ENCODE data around the gene PATJ.
"Not testable (repeated sequence)": the region's sequence is repeated elsewhere in the genome, so short reads cannot be mapped to it uniquely, and the experiment has no call there.

The PATJ gene

DNA sequence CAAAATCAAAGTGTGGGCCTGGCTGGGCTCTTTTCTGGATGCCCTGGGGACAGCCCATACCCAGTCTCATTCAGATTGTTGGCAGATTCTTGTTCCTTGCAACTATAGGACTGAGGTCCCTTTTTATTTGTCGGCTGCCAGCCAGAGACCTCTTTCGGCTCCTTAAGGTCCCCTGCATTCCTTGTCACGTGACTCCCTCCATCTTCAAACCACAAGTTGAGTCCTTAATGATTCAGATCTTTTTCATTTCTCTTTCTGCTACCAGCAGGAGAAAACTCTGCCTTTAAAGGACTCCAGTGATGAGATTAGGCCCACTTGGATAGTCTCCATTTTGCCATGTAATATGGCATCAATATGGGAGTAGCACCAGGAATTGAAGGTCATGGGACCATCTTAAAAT lies 48.6 kb downstream of the PATJ start:
- H3K4me1 ChIP-seq (ENCODE audit: insufficient read depth, low read length): no peaks in the 10 kb centered on the region
- H3K9me3 ChIP-seq (ENCODE audit: insufficient read depth, low read depth, low read length): no peaks in the 10 kb centered on the region
- H3K36me3 ChIP-seq (ENCODE audit: insufficient read depth, low read length): peaks cover 58% of the 10 kb centered on the region
- no peak overlapping the region for H3K4me3 ChIP-seq (ENCODE audit: low read length)
- H3K9ac ChIP-seq (ENCODE audit: low read depth, low read length): no peak overlapping the region
- H3K27me3 ChIP-seq (ENCODE audit: insufficient read depth, low read length): no peaks in the 10 kb centered on the region
- WGBS: 93% methylated on average over 3 of the region's 3 CpGs
- no peak overlapping the region for H3K27ac ChIP-seq (ENCODE audit: low read depth, low read length)

DNA sequence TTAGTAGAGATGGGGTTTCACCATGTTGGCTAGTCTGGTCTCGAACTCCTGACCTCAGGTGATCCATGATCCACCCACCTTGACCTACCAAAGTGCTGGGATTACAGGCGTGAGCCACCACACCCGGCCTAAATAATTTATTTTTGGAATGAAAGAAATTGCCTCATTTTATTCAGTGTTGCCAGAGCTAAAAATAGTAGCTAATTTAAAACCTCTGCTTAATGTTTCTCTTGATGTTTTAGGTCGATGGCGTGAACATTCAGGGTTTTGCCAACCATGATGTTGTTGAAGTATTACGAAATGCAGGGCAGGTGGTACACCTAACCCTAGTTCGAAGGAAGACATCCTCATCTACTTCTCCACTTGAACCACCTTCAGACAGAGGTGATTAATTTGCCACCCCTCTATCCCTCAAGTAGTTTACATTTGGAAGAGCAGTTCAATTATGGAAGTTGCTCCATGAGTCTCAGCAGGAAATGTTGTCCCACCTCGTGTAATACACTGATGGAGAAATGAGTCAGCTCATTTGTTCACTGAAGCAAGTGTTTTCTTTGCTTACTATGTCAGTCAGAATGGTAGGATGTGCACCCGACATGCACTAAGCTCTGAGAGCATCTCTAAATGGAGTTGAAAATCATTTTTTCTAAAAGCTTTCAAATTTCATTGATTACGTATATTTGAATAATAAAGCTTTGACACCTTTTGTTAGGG lies 54.9 kb downstream of the PATJ start:
- Histone ChIP-seq H3K36me3 (ENCODE audit: insufficient read depth, low read length) (peaks cover 61% of the 10 kb centered on the region), H3K27ac (ENCODE audit: low read depth, low read length) (no peak overlapping the region), H3K4me1 (ENCODE audit: insufficient read depth, low read length) (no peaks in the 10 kb centered on the region), H3K9me3 (ENCODE audit: insufficient read depth, low read depth, low read length) (no peaks in the 10 kb centered on the region), H3K27me3 (ENCODE audit: insufficient read depth, low read length) (no peaks in the 10 kb centered on the region), H3K9ac (ENCODE audit: low read depth, low read length) (no peak overlapping the region), H3K4me3 (ENCODE audit: low read length) (no peak overlapping the region)
- WGBS: 94% methylated on average over 9 of the region's 10 CpGs

DNA sequence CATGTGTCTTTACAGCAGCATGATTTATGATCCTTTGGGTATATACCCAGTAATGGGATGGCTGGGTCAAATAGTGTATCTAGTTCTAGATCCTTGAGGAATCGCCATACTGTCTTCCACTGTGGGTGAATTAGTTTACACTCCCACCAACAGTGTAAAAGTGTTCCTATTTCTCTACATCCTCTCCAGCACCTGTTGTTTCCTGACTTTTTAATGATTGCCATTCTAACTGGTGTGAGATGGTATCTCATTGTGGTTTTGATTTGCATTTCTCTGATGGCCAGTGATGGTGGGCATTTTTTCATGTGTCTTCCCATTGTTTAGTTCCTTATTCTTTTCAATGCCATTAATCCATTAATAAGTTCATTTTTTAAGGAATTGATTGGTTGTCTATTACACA lies 58.8 kb downstream of the PATJ start:
- 100% methylated on average over 1 of the region's 1 CpG for WGBS
- H3K4me3 ChIP-seq (ENCODE audit: low read length); H3K9me3 ChIP-seq (ENCODE audit: insufficient read depth, low read depth, low read length); H3K9ac ChIP-seq (ENCODE audit: low read depth, low read length); H3K4me1 ChIP-seq (ENCODE audit: insufficient read depth, low read length); H3K27me3 ChIP-seq (ENCODE audit: insufficient read depth, low read length); H3K27ac ChIP-seq (ENCODE audit: low read depth, low read length): not testable (repeated sequence)
- H3K36me3 ChIP-seq (ENCODE audit: insufficient read depth, low read length): peaks cover 73% of the 10 kb centered on the region

DNA sequence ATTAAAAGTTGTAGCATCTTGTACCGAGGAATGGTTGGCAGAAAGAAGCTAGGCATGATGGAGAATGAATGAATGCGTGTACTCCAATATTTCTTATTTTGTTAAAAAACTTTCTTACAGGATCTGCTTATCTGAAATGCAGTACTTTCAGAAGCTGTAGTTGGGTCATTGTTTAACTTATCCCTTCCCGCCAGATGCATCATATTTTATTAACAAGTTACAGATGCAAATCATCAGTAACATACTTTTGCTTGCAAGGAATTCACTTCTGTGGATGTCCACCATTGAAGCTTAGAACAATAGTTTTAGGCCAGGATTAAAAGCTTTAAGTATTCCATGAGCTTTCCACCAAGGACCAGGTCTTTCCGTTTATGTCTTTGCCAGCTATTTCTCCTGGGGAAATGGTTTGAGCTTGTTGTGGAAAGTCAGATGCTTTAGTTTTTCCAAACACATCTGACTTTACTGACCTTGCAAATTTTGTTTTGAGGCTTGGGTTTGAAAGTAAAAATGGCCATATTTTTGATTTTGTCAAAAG lies 65.4 kb downstream of the PATJ start:
- no peak overlapping the region for H3K9ac ChIP-seq (ENCODE audit: low read depth, low read length)
- no peak overlapping the region for H3K4me3 ChIP-seq (ENCODE audit: low read length)
- H3K27ac ChIP-seq (ENCODE audit: low read depth, low read length): no peak overlapping the region
- WGBS: 96% methylated on average over 4 of the region's 4 CpGs
- no peaks in the 10 kb centered on the region for H3K4me1 ChIP-seq (ENCODE audit: insufficient read depth, low read length)
- no peaks in the 10 kb centered on the region for H3K27me3 ChIP-seq (ENCODE audit: insufficient read depth, low read length)
- H3K36me3 ChIP-seq (ENCODE audit: insufficient read depth, low read length): peaks cover 55% of the 10 kb centered on the region
- H3K9me3 ChIP-seq (ENCODE audit: insufficient read depth, low read depth, low read length): no peaks in the 10 kb centered on the region

DNA sequence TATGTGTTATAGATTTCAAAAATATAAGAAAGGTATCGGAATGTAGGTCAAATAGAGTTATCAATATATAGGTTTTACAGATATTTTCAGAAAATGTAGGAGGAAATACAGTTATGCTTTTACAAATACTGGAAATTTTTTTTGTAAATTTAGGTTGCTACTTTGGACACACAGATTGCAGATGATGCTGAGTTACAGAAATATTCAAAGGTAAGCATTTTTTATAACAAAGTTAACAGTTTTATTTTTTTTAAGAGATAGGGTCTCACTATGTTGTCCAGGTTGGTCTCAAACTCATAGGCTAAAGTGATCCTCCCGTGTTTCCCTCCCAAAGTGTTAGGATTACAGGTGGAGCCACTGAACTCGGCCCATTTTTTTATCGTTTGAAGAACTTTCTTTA lies 66.0 kb downstream of the PATJ start:
- no peak overlapping the region for H3K27ac ChIP-seq (ENCODE audit: low read depth, low read length)
- H3K4me3 ChIP-seq (ENCODE audit: low read length): no peak overlapping the region
- H3K36me3 ChIP-seq (ENCODE audit: insufficient read depth, low read length): peaks cover 49% of the 10 kb centered on the region
- no peaks in the 10 kb centered on the region for H3K4me1 ChIP-seq (ENCODE audit: insufficient read depth, low read length)
- WGBS: 97% methylated on average over 3 of the region's 4 CpGs
- H3K27me3 ChIP-seq (ENCODE audit: insufficient read depth, low read length): no peaks in the 10 kb centered on the region
- H3K9me3 ChIP-seq (ENCODE audit: insufficient read depth, low read depth, low read length): no peaks in the 10 kb centered on the region
- H3K9ac ChIP-seq (ENCODE audit: low read depth, low read length): no peak overlapping the region

DNA sequence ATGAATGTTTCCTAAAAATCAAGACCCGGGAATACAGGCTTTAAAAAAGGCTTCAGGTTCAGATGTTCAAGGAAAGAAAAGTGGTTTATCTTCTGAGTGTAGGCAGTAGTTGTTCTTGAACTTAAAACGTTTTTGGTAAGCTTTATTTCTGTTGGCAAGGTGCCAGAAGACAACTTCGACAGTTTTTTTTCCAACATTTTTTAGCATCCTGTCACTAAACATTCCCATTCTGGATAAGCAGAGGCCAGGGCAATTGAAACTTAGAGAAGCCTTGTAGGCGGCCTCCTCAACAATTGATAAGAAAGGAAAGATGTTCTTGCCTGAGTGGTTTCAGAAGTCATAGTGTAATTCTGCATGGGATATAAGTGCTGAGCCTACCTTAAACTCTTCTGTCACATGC lies 66.7 kb downstream of the PATJ start:
- Histone ChIP-seq H3K27ac (ENCODE audit: low read depth, low read length) (no peak overlapping the region), H3K27me3 (ENCODE audit: insufficient read depth, low read length) (no peaks in the 10 kb centered on the region), H3K9ac (ENCODE audit: low read depth, low read length) (no peak overlapping the region), H3K4me1 (ENCODE audit: insufficient read depth, low read length) (no peaks in the 10 kb centered on the region), H3K36me3 (ENCODE audit: insufficient read depth, low read length) (peaks cover 42% of the 10 kb centered on the region), H3K9me3 (ENCODE audit: insufficient read depth, low read depth, low read length) (no peaks in the 10 kb centered on the region), H3K4me3 (ENCODE audit: low read length) (no peak overlapping the region)
- WGBS: 93% methylated on average over 4 of the region's 4 CpGs

DNA sequence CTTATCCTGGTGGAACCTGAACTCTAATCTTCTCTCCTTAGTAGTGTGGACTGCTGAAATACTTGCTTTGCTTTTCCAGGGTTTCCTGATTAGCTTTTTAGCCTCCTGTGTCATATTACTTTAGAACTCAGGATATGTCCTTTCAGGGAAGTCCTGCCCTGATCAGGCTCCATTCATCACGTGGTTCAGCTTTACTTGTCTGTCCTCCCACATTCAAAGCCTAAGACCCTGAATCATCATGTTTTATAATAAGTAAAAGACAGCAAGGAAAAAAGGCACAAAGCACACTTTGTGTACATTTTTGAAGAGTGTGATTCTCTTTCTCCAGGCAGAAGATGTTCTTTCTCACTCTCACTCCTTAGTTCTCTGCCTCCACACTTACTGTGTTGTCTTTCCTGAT lies 70.6 kb downstream of the PATJ start:
- Histone ChIP-seq H3K9me3 (ENCODE audit: insufficient read depth, low read depth, low read length) (no peaks in the 10 kb centered on the region), H3K27ac (ENCODE audit: low read depth, low read length) (no peak overlapping the region), H3K36me3 (ENCODE audit: insufficient read depth, low read length) (peaks cover 12% of the 10 kb centered on the region), H3K4me3 (ENCODE audit: low read length) (no peak overlapping the region), H3K4me1 (ENCODE audit: insufficient read depth, low read length) (no peaks in the 10 kb centered on the region), H3K27me3 (ENCODE audit: insufficient read depth, low read length) (no peaks in the 10 kb centered on the region), H3K9ac (ENCODE audit: low read depth, low read length) (no peak overlapping the region)
- WGBS: 70% methylated on average over 1 of the region's 1 CpG

DNA sequence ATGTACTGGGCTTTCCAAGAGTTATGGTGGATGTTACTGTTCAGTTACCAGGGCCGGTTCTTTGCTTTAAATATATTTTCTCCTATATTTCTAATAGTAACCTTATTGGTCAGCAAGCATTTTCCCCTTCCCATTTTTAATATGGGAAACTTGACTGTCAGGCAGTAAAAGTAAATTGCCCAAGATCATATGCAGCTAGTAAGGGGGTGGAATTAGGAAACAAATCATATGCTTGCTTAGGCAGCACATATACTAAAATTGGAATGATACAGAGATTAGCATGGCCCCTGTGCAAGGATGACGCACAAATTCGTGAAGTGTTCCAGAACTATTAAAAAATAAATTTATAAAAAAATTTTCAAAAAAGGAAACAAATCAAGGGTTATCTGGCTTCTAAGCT lies 73.9 kb downstream of the PATJ start:
- WGBS: 92% methylated on average over 2 of the region's 3 CpGs
- Histone ChIP-seq H3K27me3 (ENCODE audit: insufficient read depth, low read length) (no peaks in the 10 kb centered on the region), H3K4me3 (ENCODE audit: low read length) (no peak overlapping the region), H3K9me3 (ENCODE audit: insufficient read depth, low read depth, low read length) (no peaks in the 10 kb centered on the region), H3K36me3 (ENCODE audit: insufficient read depth, low read length) (peaks cover 10% of the 10 kb centered on the region; the same call in 1 of the 2 replicates), H3K27ac (ENCODE audit: low read depth, low read length) (no peak overlapping the region), H3K4me1 (ENCODE audit: insufficient read depth, low read length) (no peaks in the 10 kb centered on the region), H3K9ac (ENCODE audit: low read depth, low read length) (no peak overlapping the region)

DNA sequence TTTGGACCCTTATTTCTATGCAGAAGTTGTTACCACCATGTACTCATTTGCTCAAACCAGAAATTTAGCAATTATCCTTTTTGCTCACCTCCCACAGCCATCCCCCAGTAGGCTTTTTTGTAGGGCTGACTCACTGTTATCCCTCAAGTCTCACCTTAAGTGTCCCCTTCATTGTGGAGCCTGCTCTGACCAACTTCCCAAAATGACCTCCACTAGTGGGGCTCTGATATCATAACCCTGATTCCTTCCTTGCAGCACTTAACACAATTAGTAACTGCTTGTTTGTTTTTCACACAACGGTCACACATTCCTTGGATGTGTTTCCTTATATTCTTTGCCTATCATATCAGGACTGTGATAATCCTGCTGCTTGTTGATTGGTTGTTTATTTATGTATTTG lies 76.7 kb downstream of the PATJ start:
- Histone ChIP-seq H3K4me3 (ENCODE audit: low read length) (no peak overlapping the region), H3K27ac (ENCODE audit: low read depth, low read length) (no peak overlapping the region), H3K4me1 (ENCODE audit: insufficient read depth, low read length) (no peaks in the 10 kb centered on the region), H3K9me3 (ENCODE audit: insufficient read depth, low read depth, low read length) (no peaks in the 10 kb centered on the region), H3K27me3 (ENCODE audit: insufficient read depth, low read length) (no peaks in the 10 kb centered on the region), H3K9ac (ENCODE audit: low read depth, low read length) (no peak overlapping the region), H3K36me3 (ENCODE audit: insufficient read depth, low read length) (peaks cover 32% of the 10 kb centered on the region)
- 86% methylated on average over 1 of the region's 1 CpG for WGBS

DNA sequence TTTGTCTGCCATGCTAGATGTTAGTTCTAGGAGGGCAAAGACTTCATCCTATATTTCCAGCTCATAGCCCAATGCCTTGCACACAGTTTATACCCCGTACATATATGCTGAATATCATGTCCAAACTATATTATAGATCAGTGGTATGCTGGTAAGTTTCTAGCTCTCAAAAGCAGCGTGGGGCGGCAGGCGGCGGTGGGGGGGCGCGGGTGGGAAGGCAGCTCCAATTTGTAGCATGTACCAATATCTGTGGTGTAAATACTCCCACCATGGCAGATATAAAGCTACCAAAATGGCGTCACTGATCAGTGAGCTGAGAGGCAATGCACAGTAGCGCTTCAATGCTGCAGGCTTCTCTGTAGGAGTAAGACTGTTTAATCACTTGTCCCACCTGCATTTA lies 77.1 kb downstream of the PATJ start:
- Histone ChIP-seq H3K36me3 (ENCODE audit: insufficient read depth, low read length) (peaks cover 35% of the 10 kb centered on the region), H3K4me1 (ENCODE audit: insufficient read depth, low read length) (no peaks in the 10 kb centered on the region), H3K4me3 (ENCODE audit: low read length) (no peak overlapping the region), H3K27ac (ENCODE audit: low read depth, low read length) (no peak overlapping the region), H3K27me3 (ENCODE audit: insufficient read depth, low read length) (no peaks in the 10 kb centered on the region), H3K9me3 (ENCODE audit: insufficient read depth, low read depth, low read length) (no peaks in the 10 kb centered on the region), H3K9ac (ENCODE audit: low read depth, low read length) (no peak overlapping the region)
- 95% methylated on average over 8 of the region's 9 CpGs for WGBS

DNA sequence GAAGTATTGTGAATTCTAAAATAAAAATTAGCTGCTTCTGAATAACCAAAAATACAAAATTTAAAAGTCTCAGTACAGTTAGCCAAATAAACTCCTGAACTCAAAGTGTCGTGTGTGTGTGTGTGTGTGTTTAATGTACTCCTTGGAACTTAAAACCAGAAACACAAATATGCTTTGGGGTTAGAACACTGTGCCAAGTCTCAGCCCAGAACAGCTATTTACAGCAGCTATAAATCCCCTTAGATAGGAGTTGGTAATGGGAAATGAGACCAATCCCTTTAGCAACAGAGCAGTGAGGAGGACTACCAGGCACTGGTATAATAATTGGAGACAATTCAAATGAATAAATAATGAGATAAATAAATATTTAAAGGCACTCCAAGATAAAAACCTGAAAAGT lies 83.1 kb downstream of the PATJ start:
- WGBS: 100% methylated on average over 1 of the region's 1 CpG
- peaks cover 80% of the 10 kb centered on the region for H3K36me3 ChIP-seq (ENCODE audit: insufficient read depth, low read length)

DNA sequence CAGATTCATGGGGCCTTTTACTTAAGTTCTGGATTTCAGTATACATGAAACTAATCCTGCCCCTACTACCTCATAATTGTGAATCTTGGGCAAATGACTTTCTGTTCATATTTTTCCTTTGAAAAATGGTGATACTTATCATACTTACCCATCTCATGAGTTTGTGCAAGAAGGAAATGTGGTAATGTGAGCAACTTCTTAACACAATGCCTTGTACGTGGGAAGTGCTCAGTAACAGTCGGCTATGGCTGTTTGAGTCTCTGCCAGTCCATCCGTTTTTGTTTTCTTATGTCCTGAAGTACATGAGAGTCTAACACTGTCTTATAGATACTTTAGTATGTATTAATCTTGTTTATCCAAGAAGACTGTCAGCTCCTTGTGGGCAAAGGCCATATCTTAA lies 86.5 kb downstream of the PATJ start:
- Histone ChIP-seq H3K9me3 (ENCODE audit: insufficient read depth, low read depth, low read length) (no peaks in the 10 kb centered on the region), H3K27me3 (ENCODE audit: insufficient read depth, low read length) (no peaks in the 10 kb centered on the region), H3K9ac (ENCODE audit: low read depth, low read length) (no peak overlapping the region), H3K36me3 (ENCODE audit: insufficient read depth, low read length) (peaks cover 84% of the 10 kb centered on the region), H3K4me1 (ENCODE audit: insufficient read depth, low read length) (no peaks in the 10 kb centered on the region), H3K4me3 (ENCODE audit: low read length) (no peak overlapping the region), H3K27ac (ENCODE audit: low read depth, low read length) (no peak overlapping the region)
- WGBS: 91% methylated on average over 3 of the region's 3 CpGs

More for the DNA sequence above, 83.1 kb downstream of the PATJ start:
- H3K4me3 ChIP-seq (ENCODE audit: low read length): no peak overlapping the region
- no peaks in the 10 kb centered on the region for H3K4me1 ChIP-seq (ENCODE audit: insufficient read depth, low read length)
- no peaks in the 10 kb centered on the region for H3K9me3 ChIP-seq (ENCODE audit: insufficient read depth, low read depth, low read length)
- no peak overlapping the region for H3K9ac ChIP-seq (ENCODE audit: low read depth, low read length)
- H3K27ac ChIP-seq (ENCODE audit: low read depth, low read length): no peak overlapping the region
- H3K27me3 ChIP-seq (ENCODE audit: insufficient read depth, low read length): no peaks in the 10 kb centered on the region

Measured in HUES64 (cell line).